OCI-M2 (cell line): ENCODE data around the gene GOLGA8B.
"Not testable (repeated sequence)": the region's sequence is repeated elsewhere in the genome, so short reads cannot be mapped to it uniquely, and the experiment has no call there.

ENCODE experiments used
- DNase-seq: peaks from one replicate; lab custom pipeline; 2025; ENCODE audit not compliant: unreplicated experiment; lab: John Stamatoyannopoulos, UW

The GOLGA8B gene

DNA sequence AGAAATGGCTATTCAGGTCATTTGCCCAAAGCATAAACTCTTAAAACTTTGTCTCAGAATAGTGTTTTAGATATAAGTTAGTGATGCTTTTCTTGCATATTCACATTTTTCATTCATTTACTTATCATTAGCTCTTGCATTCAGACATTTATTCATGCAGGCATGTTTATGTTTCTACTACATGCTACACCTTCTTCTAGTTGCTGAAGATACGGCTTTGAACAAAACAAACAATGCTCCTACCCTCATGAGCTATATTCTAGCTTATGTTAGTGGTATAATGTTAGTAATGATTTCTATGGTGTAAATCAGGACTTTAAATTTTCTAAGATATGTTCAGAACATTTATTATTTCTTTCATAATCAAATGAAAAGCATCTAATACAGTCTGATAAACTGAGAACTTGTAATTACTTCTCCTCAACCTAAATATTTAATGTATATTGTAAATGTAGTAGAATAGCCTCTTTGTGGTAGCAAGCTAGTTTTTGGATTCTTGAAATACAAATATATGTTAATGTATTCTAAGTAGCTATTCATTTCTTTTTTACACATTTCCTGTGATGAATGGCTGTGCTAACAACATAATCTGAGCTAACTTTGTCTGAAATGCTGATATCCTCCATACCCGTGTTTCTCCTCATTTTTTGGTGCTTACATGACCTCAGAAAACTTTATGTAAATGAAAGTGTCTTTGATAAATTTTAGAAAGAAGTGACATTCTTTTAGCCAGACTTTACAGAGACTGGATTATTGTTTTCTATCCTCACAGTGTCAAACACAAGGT is 15.5 kb upstream of the GOLGA8B start:
- no peak for DNase-seq

DNA sequence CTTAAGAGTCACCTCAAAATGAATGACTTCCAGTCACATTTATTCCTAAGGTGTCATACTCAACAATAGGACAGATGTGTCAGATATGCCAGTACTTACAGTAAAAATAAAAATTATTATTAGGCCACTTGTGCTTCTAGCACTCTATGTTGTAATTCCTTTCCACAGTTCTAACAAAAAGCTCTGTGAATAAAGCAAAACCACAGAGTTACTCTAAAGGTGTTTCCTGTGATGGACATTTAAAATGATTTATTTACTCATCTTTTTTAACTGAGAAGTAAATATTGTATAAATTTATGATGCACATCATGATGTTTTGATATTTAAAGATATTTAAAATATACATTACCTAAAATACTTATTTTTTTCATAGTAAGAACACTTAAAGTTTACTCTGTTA is 13.9 kb upstream of the GOLGA8B start:
- no peak for DNase-seq

DNA sequence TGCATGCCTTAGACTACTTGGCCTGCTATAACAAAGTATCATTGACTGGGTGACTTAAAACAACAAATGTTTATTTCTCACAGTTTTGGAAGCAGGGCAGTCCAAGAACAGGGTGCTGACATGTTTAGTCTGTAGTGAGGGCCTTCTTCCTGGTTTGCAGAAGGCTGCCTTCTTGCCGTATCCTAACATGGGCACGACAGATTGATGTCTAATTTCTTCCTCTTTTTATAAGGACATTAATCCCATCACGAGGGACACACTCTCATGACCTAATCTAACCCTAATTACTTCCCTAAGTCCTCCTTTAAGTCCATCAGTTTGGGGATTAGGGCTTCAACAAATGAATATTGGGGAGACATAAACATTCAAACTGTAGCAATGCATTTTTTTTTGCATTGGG is 10.9 kb upstream of the GOLGA8B start:
- DNase-seq = no peak

DNA sequence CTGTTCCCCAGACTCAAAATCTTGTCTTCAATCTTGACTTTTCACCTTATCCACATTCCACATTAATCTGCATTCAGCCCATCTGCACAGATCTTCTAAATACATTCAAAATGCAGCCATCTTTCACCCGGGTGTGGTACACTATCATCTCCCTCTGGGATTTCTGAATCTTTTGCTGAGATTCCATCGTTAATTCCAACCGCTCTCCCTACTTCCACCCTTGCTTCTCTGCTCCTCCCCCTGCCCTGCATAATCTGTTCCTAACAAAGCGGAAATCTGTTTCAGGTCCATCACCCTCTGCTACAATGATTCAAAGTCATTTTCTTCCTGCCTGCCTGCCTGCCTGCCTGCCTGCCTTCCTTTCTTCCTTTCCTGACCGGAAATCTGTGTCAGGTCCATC is 7.9 kb upstream of the GOLGA8B start:
- DNase-seq = no peak

DNA sequence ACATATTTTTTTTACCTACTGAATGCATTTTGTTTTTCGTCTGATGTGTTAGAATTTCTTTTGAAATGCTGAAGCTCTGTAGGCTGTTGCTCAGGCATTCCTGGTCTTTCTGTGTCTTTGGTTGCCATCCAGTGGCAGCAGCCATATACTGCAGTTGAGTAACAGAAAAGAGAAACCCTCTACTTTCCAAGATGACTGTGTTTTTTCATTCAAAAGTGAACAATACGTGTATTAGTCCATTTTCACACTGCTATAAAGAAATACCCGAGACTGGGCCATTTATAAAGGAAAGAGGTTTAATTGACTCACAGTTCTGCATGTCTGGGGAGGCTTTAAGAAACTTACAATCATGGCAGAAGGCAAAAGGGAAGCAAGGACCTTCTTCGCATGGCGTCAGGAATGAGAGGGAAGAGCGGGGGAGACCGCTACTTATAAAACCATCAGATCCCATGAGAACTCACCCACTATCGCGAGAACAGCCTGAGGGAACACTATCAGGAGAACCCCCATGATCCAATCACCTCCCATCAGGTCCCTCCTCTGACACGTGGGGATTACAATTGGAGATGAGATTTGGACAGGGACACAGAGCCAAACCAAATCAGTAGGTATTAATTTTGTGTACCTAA is 4.7 kb upstream of the GOLGA8B start:
- peak; percentile 16 for DNase-seq

DNA sequence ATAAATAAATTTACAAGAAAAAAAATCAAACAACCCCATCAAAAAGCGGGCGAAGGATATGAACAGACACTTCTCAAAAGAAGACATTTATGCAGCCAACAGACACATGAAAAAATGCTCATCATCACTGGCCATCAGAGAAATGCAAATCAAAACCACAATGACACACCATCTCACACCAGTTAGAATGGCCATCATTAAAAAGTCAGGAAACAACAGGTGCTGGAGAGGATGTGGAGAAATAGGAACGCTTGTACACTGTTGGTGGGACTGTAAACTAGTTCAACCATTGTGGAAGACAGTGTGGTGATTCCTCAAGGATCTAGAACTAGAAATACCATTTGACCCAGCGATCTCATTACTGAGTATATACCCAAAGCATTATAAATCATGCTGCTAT is 2.5 kb upstream of the GOLGA8B start:
- DNase-seq = not testable (repeated sequence)

DNA sequence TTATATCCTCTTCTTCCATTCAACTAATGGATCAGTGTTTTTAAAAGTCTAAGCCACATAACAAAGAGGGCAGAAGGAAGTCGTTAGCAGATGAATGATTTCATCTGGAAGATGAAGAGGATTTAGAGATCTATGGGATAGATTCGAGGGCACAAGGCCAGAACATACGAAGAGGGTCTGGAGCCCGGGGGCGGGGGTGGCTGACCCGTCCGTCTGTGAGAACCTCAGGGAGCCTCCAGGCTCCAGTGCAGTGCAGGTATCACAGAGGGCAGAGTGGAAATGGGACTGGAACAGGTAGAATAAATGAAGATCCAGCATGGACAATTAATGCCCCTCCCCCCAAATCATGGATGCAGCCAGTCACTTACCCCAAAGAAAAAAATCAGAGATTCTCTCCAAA is 1.5 kb upstream of the GOLGA8B start:
- DNase-seq = no peak

DNA sequence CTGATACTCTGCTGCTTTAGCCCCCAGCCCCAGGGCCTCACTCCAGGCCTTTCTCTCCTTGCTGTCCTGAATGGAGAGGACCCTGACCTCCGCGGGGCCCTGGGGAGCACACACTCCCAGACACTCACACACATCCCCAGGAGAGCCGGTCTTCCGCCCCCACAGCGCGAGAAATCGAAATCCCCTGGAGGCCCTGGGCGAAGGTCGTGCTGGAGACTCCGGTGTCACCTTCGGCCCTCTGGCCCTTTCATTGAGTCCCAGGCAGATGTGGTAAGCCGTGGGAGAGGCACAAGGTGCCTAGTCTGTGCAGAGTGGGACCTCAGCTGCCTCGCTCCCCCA is 848 bp upstream of the GOLGA8B start:
- DNase-seq = no peak

DNA sequence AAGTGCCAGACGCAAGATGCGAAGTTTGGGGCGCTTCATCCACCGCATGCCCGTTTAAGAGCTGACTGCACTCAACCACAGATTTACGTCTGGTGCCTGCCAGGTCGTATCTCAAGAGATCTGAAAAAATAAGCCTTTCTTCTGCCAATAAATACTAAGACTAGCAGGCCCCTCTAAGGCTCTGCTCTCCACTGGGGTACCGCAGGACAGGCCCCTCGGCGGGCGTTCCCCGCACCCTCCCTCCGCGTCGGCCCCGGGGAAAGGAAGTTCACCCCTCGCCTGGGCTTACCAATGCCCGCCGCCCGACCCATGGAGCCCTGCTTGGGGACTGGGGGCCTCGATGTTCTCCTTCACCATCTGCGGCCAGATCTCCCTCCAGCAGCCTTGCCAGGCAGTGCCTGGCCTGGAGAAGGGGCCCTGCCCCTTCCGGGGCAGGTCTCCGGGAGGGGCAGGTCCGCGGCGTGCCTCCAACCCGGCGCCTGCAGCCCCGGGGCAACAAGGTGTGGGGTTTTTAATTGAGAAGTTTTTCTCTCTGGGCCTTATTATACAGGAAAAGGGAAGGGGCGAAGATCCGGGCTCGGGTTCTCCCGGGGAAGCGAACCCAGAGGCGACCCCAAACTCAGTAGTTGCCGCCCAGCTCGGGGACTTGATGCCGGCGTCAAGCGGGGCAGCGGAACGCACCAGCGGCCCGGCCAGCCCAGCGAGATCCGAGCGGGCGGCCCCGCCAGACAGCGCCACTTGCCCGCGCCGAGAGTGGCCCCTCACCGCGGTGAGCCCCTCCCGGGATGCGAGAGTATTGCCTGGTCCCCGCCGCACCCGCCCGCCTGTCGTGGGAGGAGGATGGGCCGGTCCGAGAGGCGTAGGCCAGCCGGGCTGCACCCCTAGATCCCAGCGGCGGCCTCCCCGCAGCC is 735 bp downstream of the GOLGA8B start:
- no peak for DNase-seq

DNA sequence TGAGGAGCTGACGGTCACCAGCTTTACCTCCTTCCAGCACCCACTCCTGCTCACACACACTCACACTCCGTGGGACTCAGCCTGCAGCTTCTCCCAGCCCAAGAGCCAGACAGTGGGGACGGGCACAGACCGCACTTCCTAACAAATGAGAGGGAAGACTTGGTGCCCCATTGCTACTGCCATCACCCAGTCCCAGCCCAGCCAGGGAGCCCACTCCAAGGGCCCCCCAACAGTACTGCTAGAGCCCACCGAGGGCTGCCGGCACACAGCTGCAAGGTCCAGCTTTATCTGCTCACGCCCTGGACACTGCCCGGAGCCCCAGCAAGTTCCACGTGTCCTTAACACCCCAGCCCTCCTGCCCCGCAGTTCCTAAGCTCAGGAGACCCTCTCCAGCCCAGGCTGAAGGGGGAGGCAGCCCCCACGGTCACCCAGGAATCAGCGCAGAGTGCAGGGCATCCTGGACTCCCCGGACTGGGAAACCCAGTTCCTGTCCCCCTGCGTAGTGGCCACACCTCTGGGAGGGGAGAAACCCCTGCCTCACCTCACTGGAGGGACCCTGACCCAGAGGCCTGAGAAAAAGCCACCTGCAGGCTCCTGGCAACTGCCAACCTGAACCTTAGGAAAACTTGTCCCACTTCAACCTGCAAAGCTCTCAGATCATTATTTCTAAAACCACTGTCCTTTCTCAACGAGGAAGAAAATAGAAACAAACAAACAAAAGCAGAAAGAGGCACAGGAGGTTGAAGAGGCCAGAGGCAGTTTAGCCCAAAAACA is 1.6 kb downstream of the GOLGA8B start:
- DNase-seq = not testable (repeated sequence)

DNA sequence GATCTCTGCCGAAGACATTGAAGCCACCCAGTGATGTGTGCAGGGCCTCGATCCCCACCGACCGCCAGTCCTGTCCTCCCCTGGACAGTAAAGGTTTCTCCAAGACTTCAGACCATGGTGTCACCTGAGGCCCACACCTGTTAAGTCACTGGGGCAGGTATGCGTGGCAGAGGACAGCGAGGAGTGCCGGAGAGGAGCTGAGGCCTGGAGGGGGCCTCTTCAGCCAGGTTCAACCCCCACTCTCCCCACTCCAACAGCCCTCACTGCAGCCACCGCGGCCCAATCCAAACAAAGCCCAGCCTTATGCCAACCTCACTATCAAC is 2.4 kb downstream of the GOLGA8B start:
- DNase-seq = no peak

DNA sequence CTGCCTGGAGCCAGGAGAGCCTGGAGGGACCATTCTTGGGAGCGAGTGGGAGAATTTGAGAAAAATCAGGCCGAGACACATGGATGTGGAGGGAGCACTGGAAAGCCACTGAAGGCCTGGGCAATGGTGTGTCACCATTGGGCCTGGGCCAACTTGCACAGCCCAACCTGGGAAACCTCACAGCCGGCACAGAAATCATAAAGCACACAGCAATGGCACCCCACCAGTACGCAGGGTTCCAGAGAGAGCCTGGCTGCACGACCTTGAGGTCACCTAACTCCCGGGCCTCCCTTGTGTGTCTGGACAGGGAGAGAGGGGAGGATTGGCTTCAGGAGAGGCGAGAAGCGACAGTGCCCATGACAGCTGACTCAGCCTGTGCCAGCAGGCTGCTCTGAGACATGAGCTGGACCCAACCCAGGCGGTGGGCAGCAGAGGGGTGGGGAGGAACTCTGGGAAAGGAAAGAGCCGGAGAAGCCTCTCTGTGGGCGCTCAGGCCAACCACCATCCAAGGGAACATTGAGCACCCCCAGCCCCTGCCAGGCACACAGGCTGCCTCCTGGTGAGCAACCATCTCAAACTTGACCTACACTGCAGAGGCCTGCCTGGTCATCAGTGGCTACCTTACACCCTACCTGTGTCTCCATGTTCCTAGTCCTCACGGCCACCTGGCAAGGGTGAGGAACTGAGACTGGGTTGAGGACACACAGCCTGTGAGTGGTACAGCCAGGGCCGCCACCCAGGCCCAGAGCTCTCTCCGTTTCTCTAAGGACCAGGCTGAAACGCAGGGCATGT is 3.0 kb downstream of the GOLGA8B start:
- not testable (repeated sequence) for DNase-seq

DNA sequence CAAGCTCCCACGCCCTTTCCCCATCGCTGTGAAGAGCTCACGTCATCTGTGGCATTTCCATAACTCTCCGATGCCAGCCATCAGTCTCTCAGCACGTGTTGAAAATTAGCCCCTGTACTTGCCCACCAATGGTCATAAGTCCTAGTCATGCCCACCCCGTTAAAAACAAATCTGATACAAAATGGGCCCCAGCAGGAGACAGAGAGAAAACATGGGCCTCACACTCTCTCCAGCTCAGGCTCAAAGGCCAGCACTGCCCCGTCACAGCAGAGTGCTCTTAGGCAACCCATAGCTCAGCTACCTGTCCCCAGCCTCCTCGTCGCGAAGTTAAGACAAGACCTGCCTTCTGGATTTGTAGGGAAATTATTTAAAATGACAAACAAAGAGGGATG is 5.2 kb downstream of the GOLGA8B start:
- no peak for DNase-seq

DNA sequence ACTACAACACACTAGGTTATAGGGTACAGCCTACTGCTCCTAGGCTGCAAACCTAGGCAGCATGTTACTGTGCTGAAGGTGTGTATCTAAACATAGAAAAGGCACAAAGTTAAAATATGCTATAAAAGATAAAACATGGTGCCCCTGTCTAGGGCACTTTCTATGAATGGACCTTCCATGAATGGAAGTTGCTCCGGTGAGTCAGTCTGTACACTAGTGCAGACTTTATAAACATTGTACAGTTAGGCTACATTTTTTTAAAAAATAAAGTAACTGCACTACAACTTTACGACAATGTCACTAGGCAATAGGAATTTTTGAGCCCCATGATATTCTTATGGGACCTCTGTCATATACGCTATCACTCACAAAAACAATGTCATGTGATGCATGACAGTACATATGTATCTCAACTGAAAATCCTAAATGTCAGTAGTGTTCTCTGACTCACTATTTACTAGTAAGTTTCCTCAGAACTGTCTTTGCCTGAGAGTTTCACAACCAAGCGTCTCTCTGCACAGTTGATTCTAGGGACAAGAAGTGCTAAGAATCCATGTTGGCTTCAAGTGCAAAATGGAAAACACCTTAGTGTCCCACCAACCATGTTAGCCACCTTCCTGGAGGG is 5.7 kb downstream of the GOLGA8B start:
- not testable (repeated sequence) for DNase-seq

DNA sequence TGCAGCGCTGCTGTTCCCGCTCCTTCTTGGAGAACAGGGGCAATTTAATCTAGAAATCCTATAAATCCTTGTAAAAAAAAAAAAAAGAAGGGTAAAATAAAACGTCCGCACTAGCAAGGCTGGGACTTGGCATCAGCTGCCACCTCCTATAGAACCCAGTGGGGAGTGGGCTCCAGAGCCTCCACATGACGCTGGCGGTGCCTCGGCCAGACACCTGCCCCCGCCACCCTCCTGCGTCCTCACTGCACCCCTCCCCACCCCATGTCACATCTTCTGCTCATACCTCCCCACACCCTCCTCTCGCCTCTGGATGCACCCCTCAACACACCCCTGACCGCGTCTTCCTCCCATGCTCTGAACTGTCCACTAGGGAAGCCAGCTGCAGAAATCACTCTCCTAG is 8.4 kb downstream of the GOLGA8B start:
- DNase-seq = not testable (repeated sequence)

DNA sequence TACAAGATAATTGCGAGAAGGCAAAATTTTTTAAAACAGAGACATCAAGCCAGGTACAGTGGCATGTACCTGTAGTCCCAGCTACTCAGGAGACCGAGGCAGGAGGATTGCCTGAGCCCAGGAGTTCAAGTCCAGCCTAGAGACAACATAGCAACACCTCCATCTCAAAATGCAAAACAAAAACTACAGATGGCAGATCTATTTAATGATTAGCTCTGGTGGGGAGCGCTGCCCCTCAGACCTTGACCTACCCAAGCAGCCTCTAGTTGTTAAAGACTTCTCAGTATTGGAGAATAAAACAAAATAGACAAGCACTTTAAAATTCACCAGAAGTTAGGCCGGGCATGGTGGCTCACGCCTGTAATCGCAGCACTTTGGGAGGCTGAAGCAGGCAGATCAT is 10.5 kb downstream of the GOLGA8B start:
- not testable (repeated sequence) for DNase-seq

DNA sequence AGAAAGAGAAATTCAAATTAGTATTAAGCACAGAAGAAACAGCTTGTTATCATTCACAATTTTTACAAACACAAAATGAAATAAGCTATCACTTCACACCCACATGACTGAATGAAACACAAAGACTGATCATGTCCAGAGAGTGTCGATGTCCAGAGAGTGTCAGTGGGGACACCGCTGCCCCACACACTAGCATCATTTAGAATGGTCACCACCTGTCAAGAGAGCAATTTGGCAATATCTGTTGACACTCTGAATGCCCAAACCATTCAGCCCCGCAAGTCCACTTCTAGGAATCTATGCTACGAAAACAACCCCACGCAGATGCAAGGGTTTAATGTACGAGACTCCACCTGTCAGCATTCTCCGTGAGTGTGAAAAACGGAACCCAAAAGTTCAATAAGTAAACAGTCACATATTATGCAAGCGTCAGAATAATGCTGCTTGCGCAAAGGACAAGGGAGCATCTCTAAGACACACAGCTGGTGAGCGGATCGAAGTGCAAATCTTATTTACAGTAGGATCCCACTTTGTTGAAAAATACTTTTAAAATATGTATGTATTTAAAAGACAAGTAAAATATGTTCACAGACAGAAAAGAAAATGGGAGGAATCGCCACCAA is 11.3 kb downstream of the GOLGA8B start:
- DNase-seq = not testable (repeated sequence)

DNA sequence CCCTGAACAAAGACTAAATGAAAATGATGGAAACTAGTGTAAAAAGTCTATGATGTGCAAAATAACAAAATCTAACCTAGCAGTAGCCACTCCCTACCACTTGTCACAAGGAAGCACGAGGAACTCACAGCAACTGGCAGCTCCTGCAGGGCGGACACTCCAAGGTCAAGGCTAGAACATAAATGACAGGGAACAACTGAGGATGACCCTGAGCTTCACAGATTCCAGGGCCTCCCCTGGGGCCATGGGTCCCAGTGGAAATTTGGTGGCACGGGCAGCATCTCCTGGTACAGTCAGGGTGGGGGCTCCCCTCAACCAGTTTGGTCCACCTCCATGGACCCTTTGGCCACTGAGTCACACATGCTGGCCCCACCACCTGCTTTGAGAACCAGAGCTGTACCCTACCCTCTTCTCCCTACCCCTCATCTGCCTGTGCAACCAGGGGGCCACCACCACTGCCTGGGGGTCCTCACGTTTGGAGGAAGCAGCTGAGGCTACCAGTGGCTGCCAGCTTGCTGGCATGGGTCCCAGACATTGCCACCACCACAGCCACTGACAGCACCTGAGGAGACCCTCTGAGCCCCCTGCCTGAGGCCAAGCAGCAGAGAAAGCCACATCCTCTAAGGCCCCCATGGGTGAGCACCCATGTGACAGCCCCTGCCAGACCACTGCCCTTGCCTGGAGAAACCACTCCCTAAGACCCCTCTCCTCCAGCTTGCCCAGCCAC is 13.6 kb downstream of the GOLGA8B start:
- DNase-seq = not testable (repeated sequence)

DNA sequence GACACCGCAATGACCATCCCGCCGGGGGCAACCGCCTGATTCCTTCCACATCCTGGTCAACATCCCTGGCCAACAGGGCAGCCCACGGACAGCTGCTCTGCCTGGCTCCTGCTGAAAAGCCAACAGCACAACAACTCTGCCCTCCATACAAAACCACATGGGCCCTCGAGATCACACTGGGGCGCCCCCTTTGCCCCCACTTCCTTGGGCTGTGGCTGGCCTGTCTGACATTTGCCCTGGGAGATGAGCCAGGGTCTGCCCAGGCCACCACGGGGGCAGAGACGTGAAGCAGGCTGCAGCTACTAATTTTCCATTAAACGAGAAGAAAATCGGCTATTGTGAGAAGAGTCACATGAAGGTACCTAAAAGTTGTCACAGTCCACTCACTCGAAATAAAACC is 16.3 kb downstream of the GOLGA8B start:
- not testable (repeated sequence) for DNase-seq
